ENCODE data around the gene FZR1. TPM values are rescaled to one million over a fixed set of nuclear protein-coding genes. Genes with fewer than 3 reads are reported as not detected.
A peak's percentile ranks its signal among the peaks of the same experiment; 100 is the strongest.
"Not testable (repeated sequence)": the region's sequence is repeated elsewhere in the genome, so short reads cannot be mapped to it uniquely, and the experiment has no call there.

The FZR1 gene
- polyA plus RNA-seq, 3 donors = 40.2 to 48.1 (median 47.1) TPM

DNA sequence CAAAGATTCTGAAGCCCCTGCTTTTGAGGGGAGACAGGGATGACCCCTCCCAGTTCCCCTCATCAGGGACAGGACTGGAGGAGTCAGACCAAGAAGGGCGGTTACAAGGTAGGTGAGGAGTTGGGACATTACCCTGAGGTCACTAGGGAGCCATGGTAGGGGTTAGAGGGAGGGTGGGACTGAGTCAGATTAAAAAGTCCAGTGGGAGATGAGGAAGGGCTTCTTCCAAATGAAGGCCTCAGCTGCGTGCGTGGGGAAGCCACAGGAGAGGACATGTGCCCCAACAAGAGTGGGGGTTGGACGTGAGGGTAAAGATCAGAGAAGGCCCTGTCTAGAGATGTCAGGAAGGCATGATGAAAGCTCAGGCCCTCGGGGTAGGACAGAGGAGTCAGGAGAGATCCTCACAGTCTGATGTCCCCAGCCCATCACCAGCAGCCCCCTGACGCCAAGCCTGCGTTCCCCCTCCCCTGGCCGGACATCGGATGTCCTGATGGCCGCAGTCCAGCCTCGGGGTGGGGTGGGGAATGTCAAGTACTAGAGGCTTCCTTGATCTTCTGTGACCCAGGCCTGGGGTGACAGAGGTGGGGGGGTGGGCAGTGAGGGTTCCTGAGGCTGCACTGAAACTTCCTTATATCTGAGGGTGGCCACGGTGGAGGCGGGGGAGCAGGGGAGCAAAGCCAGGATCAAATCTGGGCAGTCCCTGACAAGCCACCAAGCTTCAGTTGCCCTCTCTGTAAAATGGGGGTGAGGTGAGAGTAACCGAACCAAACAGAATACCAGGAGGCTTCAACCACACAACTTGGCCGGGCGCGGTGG lies 57.8 kb downstream of the FZR1 start:
- no peak for DNase-seq (ENCODE audit: low read depth in 3 of 3, low spot score in 2 of 3)

DNA sequence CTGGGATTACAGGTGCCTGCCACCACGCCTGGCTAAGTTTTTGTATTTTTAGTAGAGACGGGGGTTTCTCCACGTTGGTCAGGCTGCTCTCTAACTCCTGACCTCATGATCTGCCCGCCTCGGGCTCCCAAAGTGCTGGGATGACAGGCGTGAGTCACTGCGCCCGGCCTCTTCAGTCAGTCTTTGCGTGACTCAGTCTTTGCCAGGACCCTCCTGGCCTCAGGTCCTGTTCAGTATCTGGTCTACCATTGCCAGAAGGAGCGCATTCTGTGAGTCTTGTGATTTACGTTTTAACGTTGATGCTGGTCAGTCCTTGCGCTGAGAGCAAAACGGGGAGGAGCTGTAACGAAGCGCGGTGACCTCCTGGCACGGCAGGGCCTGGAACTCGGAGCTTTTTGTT lies 59.0 kb downstream of the FZR1 start:
- DNase-seq (ENCODE audit: low read depth in 3 of 3, low spot score in 2 of 3) = no peak

DNA sequence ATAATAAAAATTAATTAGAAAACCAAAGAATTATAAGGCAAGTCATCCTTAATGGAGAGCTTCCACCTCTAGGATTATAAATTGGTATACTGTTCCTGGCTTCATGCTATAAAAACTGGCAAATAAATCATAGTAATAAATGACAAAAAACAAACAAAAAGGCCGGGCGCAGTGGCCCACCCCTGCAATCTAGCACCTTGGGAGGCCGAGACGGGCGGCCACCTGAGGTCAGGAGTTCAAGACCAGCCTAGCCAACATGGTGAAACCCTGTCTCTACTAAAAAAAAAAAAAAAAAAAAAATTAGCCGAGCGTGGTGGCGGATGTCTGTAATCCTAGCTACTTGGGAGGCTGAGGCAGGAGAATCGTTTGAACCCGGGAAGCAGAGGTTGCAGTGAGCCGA lies 63.9 kb downstream of the FZR1 start:
- DNase-seq (ENCODE audit: low read depth in 3 of 3, low spot score in 2 of 3) = not testable (repeated sequence)

DNA sequence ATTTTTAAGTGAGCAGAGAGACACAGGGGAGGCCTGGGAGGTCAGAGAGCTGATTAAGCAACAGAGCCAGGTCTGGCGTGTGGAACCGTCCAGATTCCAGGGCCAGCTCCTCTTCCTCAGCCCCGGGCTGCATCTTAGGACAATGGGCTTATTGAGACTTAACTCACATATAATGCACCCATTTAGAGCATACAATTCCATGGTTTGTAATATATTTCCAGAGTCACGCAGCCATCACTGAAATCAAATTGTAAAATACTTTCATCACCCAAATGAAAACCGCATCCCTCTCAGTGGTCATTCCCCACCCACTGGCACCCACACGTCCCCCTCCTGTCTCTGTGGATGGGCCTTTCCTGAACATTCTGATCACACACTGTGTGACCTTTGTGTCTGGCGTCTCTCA lies 64.5 kb downstream of the FZR1 start:
- DNase-seq (ENCODE audit: low read depth in 3 of 3, low spot score in 2 of 3) = no peak

DNA sequence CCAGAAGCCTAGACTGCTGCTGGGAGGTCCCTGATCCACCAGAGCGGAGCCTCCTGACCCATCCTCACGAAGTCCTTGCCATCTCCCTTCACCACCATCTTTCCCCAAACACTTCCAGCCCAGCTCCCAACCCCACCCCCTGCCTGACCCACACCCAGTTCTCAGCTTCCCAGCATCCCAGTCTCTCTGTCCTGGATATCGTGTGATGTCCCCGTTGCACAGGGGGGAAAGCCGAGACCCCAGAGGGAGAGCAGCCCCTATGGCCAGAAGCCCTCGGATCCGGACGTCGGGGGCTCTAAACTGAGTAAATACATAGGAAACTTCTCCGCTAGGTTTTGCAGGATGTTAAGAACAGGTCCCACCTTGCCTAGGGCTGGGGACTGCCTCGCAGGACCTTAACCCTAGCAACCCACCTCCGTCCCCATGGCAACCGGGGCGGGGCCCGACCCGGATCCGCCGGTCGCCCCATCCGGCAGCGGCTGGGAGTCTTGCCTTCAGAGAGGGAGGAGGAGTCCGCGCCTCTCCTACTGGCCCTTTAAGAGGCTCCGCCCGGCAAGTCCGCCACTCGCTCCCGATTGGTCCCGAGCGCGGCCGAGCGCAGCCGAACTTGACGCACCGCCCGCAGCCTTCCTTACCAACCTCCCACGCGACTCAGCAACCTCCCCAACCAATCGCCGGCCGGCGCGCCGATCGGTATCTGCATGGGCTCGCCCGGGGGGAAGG lies 66.2 kb downstream of the FZR1 start:
- DNase-seq (ENCODE audit: low read depth in 3 of 3, low spot score in 2 of 3) = peak; percentile 91 to 98 (median 98)

GRCh38 chr19:3572855-3573161 lies 66.7 kb downstream of the FZR1 start, which contains the start of gene HMG20B:
Gene HMG20B (plus strand): TSS chr19:3572944. CDS start chr19:3573310, 366 bp downstream.
- DNase-seq (ENCODE audit: low read depth in 3 of 3, low spot score in 2 of 3) = no peak

DNA sequence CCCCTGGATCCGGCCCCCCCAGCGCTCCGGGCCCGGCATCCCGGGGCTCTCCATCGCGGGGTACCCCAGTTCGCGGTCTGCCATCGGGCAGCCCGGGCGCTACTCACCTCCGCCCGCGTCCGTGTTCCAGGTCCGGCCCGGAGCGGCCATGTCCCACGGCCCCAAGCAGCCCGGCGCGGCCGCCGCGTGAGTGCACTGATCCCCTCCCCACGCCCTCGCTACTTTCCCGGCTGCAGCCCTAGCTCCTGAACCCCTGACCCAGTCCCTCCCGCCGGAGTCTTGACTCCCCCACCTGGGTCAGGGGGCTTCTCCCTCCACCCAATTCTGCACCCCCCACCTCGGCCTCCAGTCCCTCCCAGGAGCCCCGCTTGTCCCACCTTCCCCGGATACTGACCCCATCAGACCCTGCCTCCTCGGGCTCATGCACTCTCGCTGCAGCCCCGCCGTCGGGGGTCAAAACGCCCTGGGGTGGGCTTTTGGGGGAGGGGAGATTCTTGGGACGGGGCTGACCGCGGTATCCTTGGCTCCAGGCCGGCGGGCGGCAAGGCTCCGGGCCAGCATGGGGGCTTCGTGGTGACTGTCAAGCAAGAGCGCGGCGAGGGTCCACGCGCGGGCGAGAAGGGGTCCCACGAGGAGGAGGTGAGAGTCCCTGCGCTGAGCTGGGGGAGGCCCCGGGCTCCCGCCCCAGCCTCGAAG lies 67.2 kb downstream of the FZR1 start:
- DNase-seq (ENCODE audit: low read depth in 3 of 3, low spot score in 2 of 3) = no peak

DNA sequence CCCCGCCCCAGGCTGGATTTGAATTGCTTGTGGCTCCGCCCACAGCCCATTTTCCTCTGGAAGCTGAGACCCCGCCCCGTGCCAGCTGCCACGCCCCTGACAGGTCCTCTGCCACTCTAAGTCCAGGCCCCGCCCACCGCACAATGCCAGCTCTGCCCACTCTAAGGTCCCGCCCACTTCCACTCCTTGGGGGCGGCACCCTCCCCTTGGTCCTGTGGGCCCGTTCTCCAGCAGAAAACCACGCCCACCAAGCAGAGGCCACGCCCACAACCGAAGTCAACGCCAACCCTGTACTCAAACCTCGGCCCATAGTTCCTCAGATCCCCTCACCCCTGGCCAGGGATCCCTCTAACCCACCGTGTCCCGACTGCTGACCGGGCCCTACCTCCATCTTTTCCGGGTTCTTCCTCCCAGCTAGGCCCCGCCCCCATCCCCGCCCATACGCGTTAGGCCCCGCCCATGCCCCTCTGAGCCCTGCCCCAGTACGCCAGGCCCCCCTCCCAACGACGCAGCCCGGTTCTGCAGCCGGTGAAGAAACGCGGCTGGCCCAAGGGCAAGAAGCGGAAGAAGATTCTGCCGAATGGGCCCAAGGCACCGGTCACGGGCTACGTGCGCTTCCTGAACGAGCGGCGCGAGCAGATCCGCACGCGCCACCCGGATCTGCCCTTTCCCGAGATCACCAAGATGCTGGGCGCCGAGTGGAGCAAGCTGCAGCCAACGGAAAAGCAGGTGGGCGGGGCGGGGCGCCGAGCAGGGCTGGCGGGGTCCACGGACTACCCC lies 67.9 kb downstream of the FZR1 start:
- no peak for DNase-seq (ENCODE audit: low read depth in 3 of 3, low spot score in 2 of 3)

GRCh38 chr19:3575260-3575741 lies 69.2 kb downstream of the FZR1 start:
- no peak for DNase-seq (ENCODE audit: low read depth in 3 of 3, low spot score in 2 of 3)

- DNase-seq (ENCODE audit: low read depth in 3 of 3, low spot score in 2 of 3) = no peak
These were observed 70.0 kb downstream of the FZR1 start for GRCh38 chr19:3575949-3576673.

DNA sequence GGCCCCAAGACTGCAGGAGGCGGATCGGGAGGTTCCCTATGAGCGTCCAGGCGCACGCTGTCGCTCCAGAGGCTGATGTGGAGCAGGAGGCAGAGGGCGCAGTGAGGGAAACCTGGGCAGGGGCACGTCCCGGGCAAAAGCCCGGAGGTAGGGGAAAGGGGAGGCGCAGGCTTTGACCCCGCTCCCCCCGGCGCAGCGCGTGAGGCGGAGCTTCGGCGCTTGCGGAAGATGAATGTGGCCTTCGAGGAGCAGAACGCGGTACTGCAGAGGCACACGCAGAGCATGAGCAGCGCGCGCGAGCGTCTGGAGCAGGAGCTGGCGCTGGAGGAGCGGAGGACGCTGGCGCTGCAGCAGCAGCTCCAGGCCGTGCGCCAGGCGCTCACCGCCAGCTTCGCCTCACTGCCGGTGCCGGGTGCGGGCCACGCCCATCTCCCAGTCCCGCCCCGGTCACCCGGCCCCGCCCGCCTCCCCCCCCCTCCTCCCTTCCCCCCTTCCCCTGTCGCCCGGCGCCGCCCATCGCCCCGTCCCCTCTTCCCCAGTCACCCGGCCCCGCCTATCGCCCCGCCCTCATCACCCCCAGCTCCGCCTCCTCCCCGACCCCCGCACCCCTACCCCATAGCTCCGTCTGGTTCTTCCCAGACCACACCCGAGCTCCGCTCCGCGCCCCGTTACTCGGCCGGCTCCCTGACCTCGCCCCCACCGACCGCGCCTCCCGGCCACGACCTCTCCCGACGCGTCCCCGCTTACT lies 70.8 kb downstream of the FZR1 start:
- DNase-seq (ENCODE audit: low read depth in 3 of 3, low spot score in 2 of 3) = no peak

DNA sequence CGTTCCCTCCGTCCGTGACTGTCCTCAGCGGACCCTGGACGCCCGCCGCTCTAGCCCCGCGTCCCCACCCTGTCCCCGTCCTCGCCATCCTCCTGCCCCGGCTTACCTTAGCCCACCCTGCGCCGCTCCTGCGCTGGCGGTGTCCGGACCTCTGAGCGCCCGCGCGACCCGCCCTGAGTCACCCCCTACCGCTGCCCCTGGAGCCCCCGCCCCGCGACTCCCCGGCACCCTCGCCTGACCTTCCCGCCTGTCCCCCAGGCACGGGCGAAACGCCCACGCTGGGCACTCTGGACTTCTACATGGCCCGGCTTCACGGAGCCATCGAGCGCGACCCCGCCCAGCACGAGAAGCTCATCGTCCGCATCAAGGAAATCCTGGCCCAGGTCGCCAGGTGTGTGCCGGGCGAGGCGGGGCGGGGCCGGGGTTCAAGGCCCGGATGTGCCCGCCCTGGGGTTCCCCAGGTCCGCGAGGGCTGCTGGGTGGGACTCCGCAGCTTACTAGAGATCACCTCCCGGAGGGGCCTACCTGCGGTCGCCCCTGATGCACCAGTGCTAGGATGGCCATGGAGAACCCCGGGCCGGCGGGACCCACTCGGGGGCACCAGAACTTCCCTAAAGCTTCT lies 71.7 kb downstream of the FZR1 start:
- DNase-seq (ENCODE audit: low read depth in 3 of 3, low spot score in 2 of 3) = no peak

DNA sequence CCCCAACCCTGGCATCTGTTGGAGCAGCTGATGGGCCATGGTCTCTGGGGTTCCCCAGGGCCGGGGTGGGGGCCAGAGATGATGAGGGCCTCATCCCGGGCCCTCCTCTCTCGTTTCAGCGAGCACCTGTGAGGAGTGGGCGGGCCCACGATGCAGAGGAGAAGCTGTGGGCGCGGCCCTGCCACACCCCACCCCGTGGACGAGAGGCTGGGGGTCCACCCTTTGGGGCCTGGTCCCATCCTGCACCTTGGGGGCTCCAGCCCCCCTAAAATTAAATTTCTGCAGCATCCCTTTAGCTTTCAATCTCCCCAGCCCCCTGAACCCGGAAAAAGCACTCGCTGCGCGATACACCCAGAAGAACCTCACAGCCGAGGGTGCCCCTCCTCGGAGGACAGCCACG lies 72.3 kb downstream of the FZR1 start:
- DNase-seq (ENCODE audit: low read depth in 3 of 3, low spot score in 2 of 3) = no peak

GRCh38 chr19:3580156-3580934 lies 74.2 kb downstream of the FZR1 start:
- DNase-seq (ENCODE audit: low read depth in 3 of 3, low spot score in 2 of 3) = no peak

GRCh38 chr19:3581792-3582191 lies 75.7 kb downstream of the FZR1 start:
- not testable (repeated sequence) for DNase-seq (ENCODE audit: low read depth in 3 of 3, low spot score in 2 of 3)

- not testable (repeated sequence) for DNase-seq (ENCODE audit: low read depth in 3 of 3, low spot score in 2 of 3)
These were observed 78.1 kb downstream of the FZR1 start for GRCh38 chr19:3584036-3584802.

All from right renal cortex interstitium (tissue), 3 donors.